BJ (cell line): ENCODE measurements around the gene TNNT2. TPM values are rescaled to one million over a fixed set of nuclear protein-coding genes. Genes with fewer than 3 reads are reported as not detected.

Experiments
- CTCF ChIA-PET: fragments of 350-600 bp; formaldehyde crosslinking; extraction: SDS; loops from one replicate; lab custom pipeline; 2021; ENCODE audit warnings: antibody characterized with exemption, inconsistent platforms; lab: Yijun Ruan, JAX
- POLR2A ChIA-PET: fragments of 300-600 bp; sonication (Branson Sonifier 250); formaldehyde crosslinking; extraction: SDS; loops from one replicate; lab custom pipeline; 2021; ENCODE audit warnings: antibody characterized with exemption; lab: Charles Lee
- DNase-seq: peaks from one replicate; pipeline ENCODE4 v3.0.0-alpha.2; 2011; ENCODE audit warnings: low read depth
- H3K27me3 ChIP-seq: 2 replicates; pipeline ENCODE4 v1.6.0; 2011; ENCODE audit warnings: low read length; ENCODE audit not compliant: control insufficient read depth, insufficient read depth
- H3K36me3 ChIP-seq: 2 replicates; pipeline ENCODE4 v1.5.1; 2011; ENCODE audit warnings: low read length; ENCODE audit not compliant: control insufficient read depth, insufficient read depth
- H3K4me3 ChIP-seq: 2 replicates; pipeline ENCODE4 v1.5.1; 2011; ENCODE audit warnings: low read depth, mild to moderate bottlenecking, control low read depth, low read length
- polyA plus RNA-seq: library from polyadenylated mRNA; depleted of rRNA; stranded (reverse); fragments of >200 nt; gene quantifications from 2 replicates; pipeline ENCODE4 v1.2.3, GENCODE V29; 2011
- TF ChIP-seq, protein P1 (sequence below): IDR thresholded peaks from 2 replicates; pipeline ENCODE4 v1.5.1; 2011; ENCODE audit warnings: low read depth, mild to moderate bottlenecking, control low read depth, inconsistent platforms, low read length, moderate library complexity; ENCODE audit not compliant: insufficient read depth

Gene TNNT2
- polyA plus RNA-seq, 1 experiment, result not detected

DNA sequence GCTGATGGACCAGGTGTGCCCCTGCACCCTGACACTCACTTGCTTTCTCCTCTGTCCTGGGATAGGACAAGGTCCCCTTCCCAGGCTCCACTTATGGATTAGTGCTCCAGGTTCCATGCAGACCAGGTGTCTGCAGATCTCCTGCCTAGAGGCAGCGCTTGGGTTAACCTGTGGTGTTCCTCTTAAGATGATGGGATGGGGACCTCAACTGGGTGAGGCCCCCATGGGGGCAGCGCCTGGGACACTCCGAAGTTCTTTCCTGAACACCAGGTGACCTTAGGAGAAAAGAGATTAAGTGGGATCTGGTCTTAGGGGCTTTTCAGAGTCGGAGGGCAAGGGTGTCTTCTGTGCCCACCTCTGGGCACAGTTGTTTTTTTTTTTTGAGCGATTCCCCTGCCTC is 21.2 kb downstream of the TNNT2 start:
- TF ChIP-seq, protein P1, sequence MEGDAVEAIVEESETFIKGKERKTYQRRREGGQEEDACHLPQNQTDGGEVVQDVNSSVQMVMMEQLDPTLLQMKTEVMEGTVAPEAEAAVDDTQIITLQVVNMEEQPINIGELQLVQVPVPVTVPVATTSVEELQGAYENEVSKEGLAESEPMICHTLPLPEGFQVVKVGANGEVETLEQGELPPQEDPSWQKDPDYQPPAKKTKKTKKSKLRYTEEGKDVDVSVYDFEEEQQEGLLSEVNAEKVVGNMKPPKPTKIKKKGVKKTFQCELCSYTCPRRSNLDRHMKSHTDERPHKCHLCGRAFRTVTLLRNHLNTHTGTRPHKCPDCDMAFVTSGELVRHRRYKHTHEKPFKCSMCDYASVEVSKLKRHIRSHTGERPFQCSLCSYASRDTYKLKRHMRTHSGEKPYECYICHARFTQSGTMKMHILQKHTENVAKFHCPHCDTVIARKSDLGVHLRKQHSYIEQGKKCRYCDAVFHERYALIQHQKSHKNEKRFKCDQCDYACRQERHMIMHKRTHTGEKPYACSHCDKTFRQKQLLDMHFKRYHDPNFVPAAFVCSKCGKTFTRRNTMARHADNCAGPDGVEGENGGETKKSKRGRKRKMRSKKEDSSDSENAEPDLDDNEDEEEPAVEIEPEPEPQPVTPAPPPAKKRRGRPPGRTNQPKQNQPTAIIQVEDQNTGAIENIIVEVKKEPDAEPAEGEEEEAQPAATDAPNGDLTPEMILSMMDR, result no peak
- POLR2A ChIA-PET, result no interaction called here
- Histone ChIP-seq H3K4me3 (no peak overlapping the region), H3K36me3 (no peaks in the 10 kb centered on the region), H3K27me3 (peaks cover 10% of the 10 kb centered on the region; the same call in 1 of the 2 replicates)
- CTCF ChIA-PET, result interaction anchor here (12.4 kb wide), 1 partner anchor 9 kb away, joined by 136 read pairs; no protein-coding TSS in a partner anchor
- DNase-seq, result no peak

DNA sequence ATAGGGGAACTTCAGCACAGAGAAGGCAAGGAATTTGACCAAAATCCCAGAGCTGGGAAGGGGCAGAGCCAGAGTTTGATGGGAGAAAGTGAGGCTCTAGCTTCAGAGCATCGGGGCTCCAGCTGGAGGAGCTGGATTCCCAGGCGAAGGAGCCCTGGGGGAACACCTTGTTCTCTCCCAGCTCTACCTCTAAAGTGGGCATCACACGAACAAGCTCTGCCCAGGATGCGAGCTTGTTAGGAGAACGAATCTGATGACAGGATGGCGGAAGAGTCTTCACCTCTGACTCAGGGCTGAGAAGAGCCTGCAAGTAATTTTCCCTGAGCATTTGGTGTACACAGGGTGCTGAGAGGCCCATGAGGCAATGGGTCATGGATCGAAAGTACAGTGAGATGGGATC is 22.0 kb downstream of the TNNT2 start:
- H3K27me3 ChIP-seq, result peaks cover 12% of the 10 kb centered on the region; the same call in 1 of the 2 replicates
- H3K4me3 ChIP-seq, result no peak overlapping the region
- DNase-seq, result no peak
- POLR2A ChIA-PET, result no interaction called here
- no peaks in the 10 kb centered on the region for H3K36me3 ChIP-seq
- CTCF ChIA-PET, result interaction anchor here (1.4 to 12.4 kb wide), 3 partner anchors 8 to 103 kb away, joined by 3 to 136 read pairs (median 9); no protein-coding TSS in a partner anchor
- TF ChIP-seq, protein P1, result no peak

DNA sequence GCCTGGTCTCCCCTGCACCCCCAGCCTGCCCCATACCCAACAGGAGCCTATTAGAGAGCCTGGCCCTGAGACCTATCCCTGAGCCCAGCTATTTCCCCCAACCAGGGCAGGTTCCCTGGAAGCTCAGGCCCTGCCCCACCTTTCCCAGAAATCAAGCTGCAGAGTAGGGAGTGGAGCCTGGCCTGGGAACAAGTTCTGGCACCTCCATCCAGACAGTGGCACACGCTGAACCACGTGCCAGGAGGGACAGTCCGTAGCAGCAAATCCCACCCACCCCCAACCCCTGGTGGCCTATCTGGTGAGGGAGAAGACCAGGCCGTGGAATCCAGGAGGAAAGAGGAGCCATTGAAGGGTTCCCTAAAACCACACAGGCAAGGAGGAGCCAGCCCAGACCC is 22.6 kb downstream of the TNNT2 start:
- TF ChIP-seq, protein P1, result no peak
- no peak for DNase-seq
- Histone ChIP-seq H3K4me3 (no peak overlapping the region), H3K36me3 (no peaks in the 10 kb centered on the region), H3K27me3 (peaks cover 12% of the 10 kb centered on the region; the same call in 1 of the 2 replicates)
- CTCF ChIA-PET, result interaction anchor here (1.4 to 12.4 kb wide), 3 partner anchors 8 to 102 kb away, joined by 3 to 136 read pairs (median 9); no protein-coding TSS in a partner anchor
- POLR2A ChIA-PET, result no interaction called here

DNA sequence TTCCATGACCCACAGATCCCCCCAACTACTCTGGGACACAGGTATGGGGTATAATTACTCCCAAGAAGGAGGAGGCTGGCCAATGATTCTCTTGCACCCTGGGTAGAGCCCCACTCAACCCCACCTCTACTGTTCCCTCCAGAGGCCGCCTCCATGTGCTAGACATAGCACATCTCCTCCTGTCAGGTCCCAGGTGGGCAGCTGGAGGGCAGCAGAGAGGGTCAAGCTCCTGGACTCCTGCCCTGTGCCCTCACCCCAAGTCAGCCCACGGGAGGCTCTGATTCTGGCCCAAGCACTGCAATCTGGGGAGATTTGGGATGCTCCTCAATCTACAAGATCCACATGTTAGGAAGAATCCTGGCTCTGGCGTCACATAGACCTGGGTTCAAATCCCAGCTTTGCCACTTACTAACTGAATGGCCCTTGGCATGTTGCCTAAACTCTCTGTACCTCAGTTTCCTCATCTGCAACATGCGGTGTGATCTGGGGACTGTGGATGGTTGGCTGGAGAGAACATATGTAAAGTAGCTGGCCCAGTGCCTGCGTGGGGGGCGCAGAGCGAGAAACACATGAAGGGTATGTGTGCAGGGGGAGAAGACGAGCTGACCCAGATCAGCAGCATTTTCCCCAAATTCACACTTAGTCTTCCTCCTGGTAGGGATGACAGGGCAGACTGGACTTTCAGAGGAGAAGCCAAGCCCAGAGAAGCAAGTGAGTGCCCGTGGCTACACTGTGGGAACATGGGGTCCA is 23.2 kb downstream of the TNNT2 start:
- TF ChIP-seq, protein P1, result no peak
- no peak for DNase-seq
- H3K4me3 ChIP-seq, result no peak overlapping the region
- POLR2A ChIA-PET, result no interaction called here
- peaks cover 12% of the 10 kb centered on the region; the same call in 1 of the 2 replicates for H3K27me3 ChIP-seq
- CTCF ChIA-PET, result interaction anchor here (0.8 to 12.4 kb wide), 6 partner anchors 7 to 101 kb away, joined by 3 to 136 read pairs (median 4); no protein-coding TSS in a partner anchor
- H3K36me3 ChIP-seq, result no peaks in the 10 kb centered on the region

DNA sequence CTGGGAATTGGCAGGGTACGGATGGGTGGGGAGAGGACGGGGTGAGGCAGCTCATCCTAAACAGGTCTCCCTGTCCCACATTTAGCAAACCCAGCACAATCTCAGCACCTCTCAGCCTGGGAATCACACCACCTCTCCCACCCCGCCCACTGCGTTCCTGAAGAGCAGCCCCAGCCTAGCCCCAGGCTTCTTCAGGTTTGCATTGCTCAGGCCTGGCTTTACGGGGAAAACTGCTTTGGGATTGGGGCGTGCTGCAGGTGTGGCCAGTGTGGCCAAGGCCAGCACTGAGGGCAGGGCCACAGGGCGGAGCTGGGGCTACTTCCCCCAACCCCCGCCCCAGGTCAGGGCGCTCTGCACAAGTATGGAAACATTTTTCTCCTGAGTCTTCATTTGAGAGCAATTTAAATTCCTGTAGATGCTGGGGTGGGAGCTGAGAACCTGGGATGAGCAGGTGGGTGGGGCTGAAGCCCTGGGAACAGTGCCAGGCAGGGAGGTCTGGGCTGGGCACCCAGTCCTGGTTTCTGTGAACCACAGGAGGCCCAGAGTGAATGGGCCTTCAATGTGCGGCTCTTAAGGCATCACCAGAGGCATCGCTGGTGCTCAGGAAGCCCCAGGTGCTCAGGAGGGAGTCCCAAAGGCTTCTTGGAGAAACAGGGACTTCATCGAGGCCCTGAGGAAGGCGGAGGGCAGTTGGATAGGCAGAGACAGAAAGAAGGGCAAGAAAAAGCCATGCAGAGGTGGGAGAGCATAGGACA is 24.1 kb downstream of the TNNT2 start:
- ChIA-PET CTCF (interaction anchor here (1.1 to 2.0 kb wide), 3 partner anchors 8 to 99 kb away, joined by 3 to 6 read pairs (median 6); no protein-coding TSS in a partner anchor), POLR2A (no interaction called here)
- H3K4me3 ChIP-seq, result no peak overlapping the region
- H3K27me3 ChIP-seq, result peaks cover 12% of the 10 kb centered on the region; the same call in 1 of the 2 replicates
- H3K36me3 ChIP-seq, result no peaks in the 10 kb centered on the region
- TF ChIP-seq, protein P1, result no peak
- DNase-seq, result no peak
